AG04450 (cell line): ENCODE measurements around the gene FLNB. TPM values are rescaled to one million over a fixed set of nuclear protein-coding genes. Genes with fewer than 3 reads are reported as not detected.
"Not testable (repeated sequence)": the region's sequence is repeated elsewhere in the genome, so short reads cannot be mapped to it uniquely, and the experiment has no call there.

Source experiments
- CTCF ChIA-PET: fragments of 300-600, 350-600 bp; formaldehyde crosslinking; extraction: SDS; loops from one replicate; lab custom pipeline; 2022; ENCODE audit warnings: antibody characterized with exemption, inconsistent platforms; lab: Charles Lee
- POLR2A ChIA-PET: fragments of 350-600 bp; formaldehyde crosslinking; extraction: SDS; loops from one replicate; lab custom pipeline; 2021; ENCODE audit warnings: antibody characterized with exemption, inconsistent platforms; lab: Yijun Ruan, JAX
- DNase-seq: peaks from one replicate; pipeline ENCODE4 v3.0.0-alpha.2; 2011; ENCODE audit warnings: low read depth, low spot score
- H3K27ac ChIP-seq: one replicate; pipeline ENCODE4 v1.5.1; 2012; ENCODE audit warnings: low read depth, low read length, control low read depth
- H3K27me3 ChIP-seq: one replicate; pipeline ENCODE4 v1.6.0; 2012; ENCODE audit warnings: low read length; ENCODE audit not compliant: control insufficient read depth, insufficient read depth
- H3K4me3 ChIP-seq: 2 replicates; pipeline ENCODE4 v1.5.1; 2011; ENCODE audit warnings: mild to moderate bottlenecking, low read depth, low read length, control low read depth
- H3K9me3 ChIP-seq: 2 replicates; pipeline ENCODE4 v1.5.1; 2012; ENCODE audit warnings: low read length; ENCODE audit not compliant: control insufficient read depth, insufficient read depth
- CTCF ChIP-seq: IDR thresholded peaks from 2 replicates; pipeline ENCODE4 v1.5.1; 2011; ENCODE audit warnings: low read depth, low read length, control low read depth, inconsistent platforms
- polyA plus RNA-seq: library from polyadenylated mRNA; depleted of rRNA; stranded (reverse); fragments of >200 nt; gene quantifications from 2 replicates; pipeline ENCODE4 v1.2.3, GENCODE V29; 2011

The FLNB gene
- polyA plus RNA-seq, 1 experiment: 89.6 TPM

GRCh38 chr3:58200121-58200709 lies 192.0 kb downstream of the FLNB start:
- no peak for DNase-seq
- POLR2A ChIA-PET: no interaction called here
- no peaks in the 10 kb centered on the region for H3K27me3 ChIP-seq
- no peak overlapping the region for H3K27ac ChIP-seq
- no peaks in the 10 kb centered on the region; the same call in 1 of the 2 replicates for H3K9me3 ChIP-seq
- no peak for TF ChIP-seq CTCF
- no peak overlapping the region for H3K4me3 ChIP-seq
- CTCF ChIA-PET: interaction anchor here (0.9 kb wide), 1 partner anchor 12 kb away, joined by 3 read pairs; no protein-coding TSS in a partner anchor

GRCh38 chr3:58200846-58201355 lies 192.7 kb downstream of the FLNB start:
- Histone ChIP-seq H3K27me3 (no peaks in the 10 kb centered on the region), H3K4me3 (no peak overlapping the region), H3K27ac (no peak overlapping the region), H3K9me3 (no peaks in the 10 kb centered on the region; the same call in 1 of the 2 replicates)
- ChIA-PET CTCF (interaction anchor here (0.8 to 0.9 kb wide), 3 partner anchors 13 to 105 kb away, joined by 3 to 6 read pairs (median 3); partner anchors contain the start of genes HTD2 and RPP14), POLR2A (no interaction called here)
- TF ChIP-seq CTCF: no peak
- DNase-seq: no peak

GRCh38 chr3:58201451-58201850 lies 193.2 kb downstream of the FLNB start:
- POLR2A ChIA-PET: not testable (repeated sequence)

GRCh38 chr3:58202917-58203360 lies 194.7 kb downstream of the FLNB start:
- Histone ChIP-seq H3K27ac (no peak overlapping the region), H3K9me3 (no peaks in the 10 kb centered on the region; the same call in 1 of the 2 replicates), H3K4me3 (no peak overlapping the region), H3K27me3 (no peaks in the 10 kb centered on the region)
- DNase-seq: no peak
- POLR2A ChIA-PET: no interaction called here
- CTCF ChIA-PET: interaction anchor here (1.2 to 1.8 kb wide), 4 partner anchors 14 to 103 kb away, joined by 3 to 9 read pairs (median 4); partner anchors contain the start of genes HTD2 and RPP14
- no peak for TF ChIP-seq CTCF

More at GRCh38 chr3:58201451-58201850, 193.2 kb downstream of the FLNB start:
- H3K27me3 ChIP-seq, DNase-seq, H3K9me3 ChIP-seq, H3K27ac ChIP-seq, H3K4me3 ChIP-seq: not testable (repeated sequence)
- CTCF ChIA-PET: interaction anchor here (0.6 to 0.8 kb wide), 4 partner anchors 14 to 182 kb away, joined by 3 to 6 read pairs (median 4); partner anchors contain the start of genes HTD2 and RPP14

GRCh38 chr3:58203541-58203940 lies 195.3 kb downstream of the FLNB start:
- CTCF ChIA-PET: interaction anchor here (0.6 to 1.8 kb wide), 4 partner anchors 14 to 107 kb away, joined by 3 to 9 read pairs (median 4); partner anchors contain the start of genes HTD2 and RPP14
- H3K27ac ChIP-seq: no peak overlapping the region
- POLR2A ChIA-PET: no interaction called here
- no peaks in the 10 kb centered on the region; the same call in 1 of the 2 replicates for H3K9me3 ChIP-seq
- no peaks in the 10 kb centered on the region for H3K27me3 ChIP-seq
- DNase-seq: no peak
- no peak for TF ChIP-seq CTCF
- H3K4me3 ChIP-seq: no peak overlapping the region
